Measurements from ENCODE around the gene CAB39L.

Gene CAB39L

DNA sequence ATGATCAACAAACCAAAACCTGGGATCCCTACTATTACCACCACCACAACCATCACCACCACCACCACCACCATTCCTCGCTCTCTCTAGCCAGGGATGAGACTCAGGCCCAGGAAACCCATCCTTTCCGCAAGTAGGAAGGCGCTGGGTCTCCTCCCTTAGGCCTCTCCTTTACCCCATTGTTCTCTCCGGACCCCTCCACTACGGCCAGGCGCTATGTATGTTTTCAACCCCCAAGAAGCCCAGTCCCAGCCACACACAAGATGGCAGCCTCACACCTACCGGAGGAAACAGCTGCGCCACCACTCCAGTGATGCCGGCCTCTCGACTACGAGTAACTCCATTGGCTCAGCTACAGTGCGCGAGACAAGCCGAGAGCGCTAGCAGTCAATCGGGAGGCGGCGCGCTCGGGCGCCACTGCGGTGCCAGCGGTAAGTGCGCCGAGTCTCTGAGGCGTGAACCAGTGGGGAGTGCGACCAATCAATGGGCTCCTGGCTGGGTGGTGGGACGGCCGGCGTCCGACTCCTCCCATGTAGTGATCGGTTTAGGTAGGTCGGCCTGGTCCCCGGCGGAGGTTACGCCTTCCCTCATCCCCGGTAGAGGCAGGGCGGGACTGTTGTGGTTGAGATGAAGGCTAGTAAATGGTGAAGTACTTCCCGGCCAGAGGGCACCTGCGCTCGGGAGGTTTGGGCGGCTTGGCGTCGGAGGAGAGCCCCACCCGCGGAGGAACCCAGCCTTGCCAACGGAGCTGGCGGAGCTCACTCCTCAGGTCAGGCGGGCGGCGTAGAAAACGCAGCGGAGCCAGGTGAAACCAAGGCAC is at the start of gene CAB39L, which contains the start of gene SETDB2:
TSS of gene CAB39L (minus strand) at position 361 of the 820 bp plus-strand sequence. CDS start 61,154 bp downstream, outside the sequence.
TSS of gene SETDB2 (plus strand) at position 571 of the 820 bp plus-strand sequence. CDS start 7,620 bp downstream, outside the sequence.
- H3K9me3 Mint-ChIP-seq: no peaks in the 10 kb centered on the region
- TF ChIP-seq, protein P1, sequence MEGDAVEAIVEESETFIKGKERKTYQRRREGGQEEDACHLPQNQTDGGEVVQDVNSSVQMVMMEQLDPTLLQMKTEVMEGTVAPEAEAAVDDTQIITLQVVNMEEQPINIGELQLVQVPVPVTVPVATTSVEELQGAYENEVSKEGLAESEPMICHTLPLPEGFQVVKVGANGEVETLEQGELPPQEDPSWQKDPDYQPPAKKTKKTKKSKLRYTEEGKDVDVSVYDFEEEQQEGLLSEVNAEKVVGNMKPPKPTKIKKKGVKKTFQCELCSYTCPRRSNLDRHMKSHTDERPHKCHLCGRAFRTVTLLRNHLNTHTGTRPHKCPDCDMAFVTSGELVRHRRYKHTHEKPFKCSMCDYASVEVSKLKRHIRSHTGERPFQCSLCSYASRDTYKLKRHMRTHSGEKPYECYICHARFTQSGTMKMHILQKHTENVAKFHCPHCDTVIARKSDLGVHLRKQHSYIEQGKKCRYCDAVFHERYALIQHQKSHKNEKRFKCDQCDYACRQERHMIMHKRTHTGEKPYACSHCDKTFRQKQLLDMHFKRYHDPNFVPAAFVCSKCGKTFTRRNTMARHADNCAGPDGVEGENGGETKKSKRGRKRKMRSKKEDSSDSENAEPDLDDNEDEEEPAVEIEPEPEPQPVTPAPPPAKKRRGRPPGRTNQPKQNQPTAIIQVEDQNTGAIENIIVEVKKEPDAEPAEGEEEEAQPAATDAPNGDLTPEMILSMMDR (IDR thresholded peaks at IDR 0.05; ENCODE audit: unreplicated experiment in 3 of 3): peak; percentile 19 to 30 (median 28)
- no peaks in the 10 kb centered on the region for H3K27me3 Mint-ChIP-seq (ENCODE audit: low read depth)
- H3K36me3 Mint-ChIP-seq (ENCODE audit: low read depth): no peaks in the 10 kb centered on the region
- peaks cover 12% of the 10 kb centered on the region for H3K4me1 Mint-ChIP-seq
- H3K27ac Mint-ChIP-seq: peak within 1 kb of the TSS; percentile 97 to 100 (median 100)
- peak within 1 kb of the TSS; percentile 93 to 95 (median 94) for H3K4me3 Mint-ChIP-seq

DNA sequence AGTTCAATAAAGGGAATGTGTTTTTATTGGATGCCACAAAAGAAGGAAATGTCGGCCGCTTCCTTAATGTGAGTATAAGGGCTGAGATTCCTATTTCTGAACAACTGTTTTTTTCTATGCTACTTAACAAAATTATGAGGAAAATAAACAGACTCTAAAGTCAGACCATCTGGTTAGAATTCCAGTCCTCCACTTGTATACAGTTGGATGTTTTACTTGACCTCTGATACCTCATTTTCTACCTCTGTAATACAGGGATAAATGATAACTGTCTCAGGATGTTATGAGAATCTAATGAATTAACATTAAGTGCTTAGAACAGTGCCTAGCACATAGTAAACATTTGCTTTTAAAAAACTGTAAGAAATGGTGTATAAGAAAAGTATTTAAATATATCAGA is 44.7 kb upstream of the CAB39L start:
- H3K27ac Mint-ChIP-seq: no peak overlapping the region
- TF ChIP-seq, protein P1 (IDR thresholded peaks at IDR 0.05; ENCODE audit: unreplicated experiment in 3 of 3): no peak
- H3K9me3 Mint-ChIP-seq: no peaks in the 10 kb centered on the region
- no peaks in the 10 kb centered on the region for H3K4me1 Mint-ChIP-seq
- no peaks in the 10 kb centered on the region for H3K27me3 Mint-ChIP-seq (ENCODE audit: low read depth)
- H3K36me3 Mint-ChIP-seq (ENCODE audit: low read depth): peaks cover 33% of the 10 kb centered on the region
- H3K4me3 Mint-ChIP-seq: no peak overlapping the region

DNA sequence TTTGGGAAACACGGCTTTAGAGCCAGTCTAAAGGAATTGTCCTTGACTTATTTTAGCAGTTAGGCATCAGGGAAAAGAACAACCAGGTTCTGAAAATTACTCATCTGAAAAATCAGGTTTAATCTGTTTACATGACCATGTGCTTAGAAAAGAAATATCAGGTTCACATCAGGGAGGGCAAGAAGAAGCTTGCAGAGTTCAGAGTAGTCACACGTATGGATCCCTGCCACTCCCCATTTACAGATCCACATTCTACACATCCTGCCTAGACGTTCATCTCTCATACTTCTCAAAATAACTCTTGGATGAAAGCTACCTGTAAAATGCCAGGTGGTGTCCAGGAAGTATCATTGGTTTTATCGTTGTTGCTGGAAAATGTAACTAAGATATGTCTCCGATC is 37.9 kb upstream of the CAB39L start:
- TF ChIP-seq, protein P1 (IDR thresholded peaks at IDR 0.05; ENCODE audit: unreplicated experiment in 3 of 3): no peak
- no peak overlapping the region for H3K27ac Mint-ChIP-seq
- H3K4me1 Mint-ChIP-seq: no peaks in the 10 kb centered on the region
- H3K4me3 Mint-ChIP-seq: no peak overlapping the region
- H3K27me3 Mint-ChIP-seq (ENCODE audit: low read depth): no peaks in the 10 kb centered on the region
- H3K9me3 Mint-ChIP-seq: no peaks in the 10 kb centered on the region
- H3K36me3 Mint-ChIP-seq (ENCODE audit: low read depth): peaks cover 29% of the 10 kb centered on the region

DNA sequence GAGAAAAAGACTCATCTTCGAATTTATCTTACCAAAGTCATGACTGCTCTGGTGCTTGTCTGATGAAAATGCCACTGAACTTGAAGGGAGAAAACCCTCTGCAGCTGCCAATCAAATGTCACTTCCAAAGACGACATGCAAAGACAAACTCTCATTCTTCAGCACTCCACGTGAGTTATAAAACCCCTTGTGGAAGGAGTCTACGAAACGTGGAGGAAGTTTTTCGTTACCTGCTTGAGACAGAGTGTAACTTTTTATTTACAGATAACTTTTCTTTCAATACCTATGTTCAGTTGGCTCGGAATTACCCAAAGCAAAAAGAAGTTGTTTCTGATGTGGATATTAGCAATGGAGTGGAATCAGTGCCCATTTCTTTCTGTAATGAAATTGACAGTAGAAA is 32.7 kb upstream of the CAB39L start:
- no peak overlapping the region for H3K27ac Mint-ChIP-seq
- TF ChIP-seq, protein P1 (IDR thresholded peaks at IDR 0.05; ENCODE audit: unreplicated experiment in 3 of 3): no peak

DNA sequence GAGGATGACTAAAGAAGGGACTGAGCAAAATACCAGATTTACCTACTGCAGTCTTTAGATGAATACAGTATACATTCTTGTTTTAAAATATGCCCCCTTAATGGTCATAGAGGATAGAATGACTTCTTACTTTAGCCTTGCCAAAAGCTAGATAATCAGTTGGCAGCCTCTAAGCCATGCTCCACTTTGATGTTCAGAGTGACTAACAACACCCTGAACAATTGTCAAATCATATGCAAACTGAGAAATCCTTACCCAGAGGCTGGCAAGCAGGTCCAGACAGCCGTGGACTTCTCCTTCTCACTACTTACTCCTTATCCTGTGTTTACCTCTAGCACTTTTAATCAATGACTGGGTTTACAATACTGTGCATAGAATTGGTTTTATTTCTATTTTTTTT is 28.3 kb upstream of the CAB39L start:
- no peaks in the 10 kb centered on the region for H3K27me3 Mint-ChIP-seq (ENCODE audit: low read depth)
- H3K4me1 Mint-ChIP-seq: no peaks in the 10 kb centered on the region
- TF ChIP-seq, protein P1 (IDR thresholded peaks at IDR 0.05; ENCODE audit: unreplicated experiment in 3 of 3): no peak
- H3K9me3 Mint-ChIP-seq: no peaks in the 10 kb centered on the region
- peaks cover 47% of the 10 kb centered on the region for H3K36me3 Mint-ChIP-seq (ENCODE audit: low read depth)
- no peak overlapping the region for H3K4me3 Mint-ChIP-seq
- H3K27ac Mint-ChIP-seq: no peak overlapping the region

More for the DNA sequence above, 32.7 kb upstream of the CAB39L start:
- Mint-ChIP-seq H3K4me1 (no peaks in the 10 kb centered on the region), H3K36me3 (ENCODE audit: low read depth) (peaks cover 32% of the 10 kb centered on the region), H3K9me3 (no peaks in the 10 kb centered on the region), H3K27me3 (ENCODE audit: low read depth) (no peaks in the 10 kb centered on the region), H3K4me3 (no peak overlapping the region)
